ENCODE measurements around the gene UNC5C. TPM values are rescaled to one million over a fixed set of nuclear protein-coding genes. Genes with fewer than 3 reads are reported as not detected.

UNC5C gene
- total RNA-seq, 1 experiment from 2014 or later, result 1.0 TPM

DNA sequence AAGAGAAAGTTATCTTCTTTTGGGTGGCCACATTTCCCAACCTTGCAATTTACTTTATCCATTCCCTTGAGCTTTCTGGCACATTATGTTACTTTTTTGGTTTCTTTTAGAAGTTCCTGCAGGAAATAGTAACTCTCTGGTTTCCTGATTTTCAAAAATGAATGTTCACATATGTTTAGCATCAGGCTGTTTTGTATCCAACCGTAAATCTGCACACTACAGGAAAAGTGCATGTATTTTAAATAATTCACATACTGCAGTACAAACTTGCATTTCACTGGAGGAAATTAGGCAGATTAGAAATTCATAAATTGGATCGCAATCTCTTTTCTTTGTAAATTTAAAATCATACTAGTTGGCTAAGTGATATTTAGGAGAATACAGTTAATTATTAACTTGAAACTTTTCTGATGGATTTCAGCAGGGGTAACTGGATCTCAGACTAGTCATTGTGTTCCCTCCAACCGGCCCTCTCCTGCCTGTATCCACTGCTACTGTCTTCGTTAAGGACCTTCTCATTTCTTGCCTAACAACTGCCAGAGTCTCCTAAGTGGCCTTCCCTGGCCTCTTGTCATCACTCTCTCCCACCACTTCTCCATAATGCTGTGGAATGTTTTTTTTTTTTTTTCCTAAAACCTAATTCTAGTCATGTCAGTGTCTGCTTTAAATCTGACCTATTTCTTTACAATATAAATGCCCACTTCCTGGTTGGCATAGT, 137.2 kb downstream of the UNC5C start (continued):
- no peak for TF ChIP-seq ZNF425 (CRISPR knock-in tag; conservative IDR thresholded peaks at IDR 0.05)
- no peak for TF ChIP-seq JUN (CRISPR knock-in tag; IDR thresholded peaks at IDR 0.05)
- TF ChIP-seq NFE2L1 (CRISPR knock-in tag; IDR thresholded peaks at IDR 0.05), result no peak
- TF ChIP-seq CREB1 (CRISPR knock-in tag; IDR thresholded peaks at IDR 0.05), result no peak
- TF ChIP-seq NR3C1 (CRISPR knock-in tag; conservative IDR thresholded peaks at IDR 0.05; ENCODE audit: low read depth), result no peak
- no peak for TF ChIP-seq SP1 (CRISPR knock-in tag; conservative IDR thresholded peaks at IDR 0.05)

DNA sequence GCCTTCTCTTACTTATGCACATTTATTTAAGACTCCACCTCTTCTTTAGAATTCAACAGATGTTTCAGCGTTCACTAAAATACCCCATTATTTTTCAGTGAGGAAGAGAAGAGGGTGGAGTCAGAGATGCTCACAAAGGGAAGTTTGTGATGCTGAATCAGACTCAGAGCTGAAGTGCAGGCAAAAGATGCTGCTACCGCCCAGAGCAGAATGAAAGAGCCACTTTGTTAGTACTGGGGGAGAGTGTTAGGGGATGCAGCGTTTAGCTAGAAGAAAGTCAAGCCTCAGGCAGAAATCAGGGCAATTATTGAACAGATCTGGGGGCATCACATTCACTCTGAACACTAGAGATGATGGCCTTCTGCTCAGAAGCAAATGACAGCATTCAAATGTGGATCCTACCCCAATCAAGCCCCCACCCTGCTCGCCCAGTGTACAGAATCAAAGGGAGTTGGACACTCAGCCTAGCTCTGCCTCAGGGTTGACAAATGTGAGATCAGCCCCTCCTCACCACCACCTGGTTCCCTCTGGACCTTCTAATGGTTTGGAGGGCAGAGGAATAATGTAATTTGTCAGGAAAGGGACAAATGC, 138.3 kb downstream of the UNC5C start:
- H3K4me1 Mint-ChIP-seq, result peaks cover 8% of the 10 kb centered on the region
- POLR2A ChIA-PET, result no interaction called here
- H3K27ac Mint-ChIP-seq, result no peak overlapping the region
- H3K4me3 Mint-ChIP-seq, result no peak overlapping the region
- H3K36me3 Mint-ChIP-seq, result no peaks in the 10 kb centered on the region
- CTCF ChIA-PET, result interaction anchor here (1.0 kb wide), 1 partner anchor 286 kb away, joined by 3 read pairs; no protein-coding TSS in a partner anchor
- no peaks in the 10 kb centered on the region for H3K9me3 Mint-ChIP-seq
- DNase-seq (ENCODE audit: low spot score) (no peak), ATAC-seq (no peak)
- no peaks in the 10 kb centered on the region; the same call in 1 of the 2 replicates for H3K27me3 Mint-ChIP-seq (ENCODE audit: low read depth)
- TF ChIP-seq ZNF219 (CRISPR knock-in tag; IDR thresholded peaks at IDR 0.05; ENCODE audit: borderline replicate concordance), result no peak
- TF ChIP-seq, protein P1, sequence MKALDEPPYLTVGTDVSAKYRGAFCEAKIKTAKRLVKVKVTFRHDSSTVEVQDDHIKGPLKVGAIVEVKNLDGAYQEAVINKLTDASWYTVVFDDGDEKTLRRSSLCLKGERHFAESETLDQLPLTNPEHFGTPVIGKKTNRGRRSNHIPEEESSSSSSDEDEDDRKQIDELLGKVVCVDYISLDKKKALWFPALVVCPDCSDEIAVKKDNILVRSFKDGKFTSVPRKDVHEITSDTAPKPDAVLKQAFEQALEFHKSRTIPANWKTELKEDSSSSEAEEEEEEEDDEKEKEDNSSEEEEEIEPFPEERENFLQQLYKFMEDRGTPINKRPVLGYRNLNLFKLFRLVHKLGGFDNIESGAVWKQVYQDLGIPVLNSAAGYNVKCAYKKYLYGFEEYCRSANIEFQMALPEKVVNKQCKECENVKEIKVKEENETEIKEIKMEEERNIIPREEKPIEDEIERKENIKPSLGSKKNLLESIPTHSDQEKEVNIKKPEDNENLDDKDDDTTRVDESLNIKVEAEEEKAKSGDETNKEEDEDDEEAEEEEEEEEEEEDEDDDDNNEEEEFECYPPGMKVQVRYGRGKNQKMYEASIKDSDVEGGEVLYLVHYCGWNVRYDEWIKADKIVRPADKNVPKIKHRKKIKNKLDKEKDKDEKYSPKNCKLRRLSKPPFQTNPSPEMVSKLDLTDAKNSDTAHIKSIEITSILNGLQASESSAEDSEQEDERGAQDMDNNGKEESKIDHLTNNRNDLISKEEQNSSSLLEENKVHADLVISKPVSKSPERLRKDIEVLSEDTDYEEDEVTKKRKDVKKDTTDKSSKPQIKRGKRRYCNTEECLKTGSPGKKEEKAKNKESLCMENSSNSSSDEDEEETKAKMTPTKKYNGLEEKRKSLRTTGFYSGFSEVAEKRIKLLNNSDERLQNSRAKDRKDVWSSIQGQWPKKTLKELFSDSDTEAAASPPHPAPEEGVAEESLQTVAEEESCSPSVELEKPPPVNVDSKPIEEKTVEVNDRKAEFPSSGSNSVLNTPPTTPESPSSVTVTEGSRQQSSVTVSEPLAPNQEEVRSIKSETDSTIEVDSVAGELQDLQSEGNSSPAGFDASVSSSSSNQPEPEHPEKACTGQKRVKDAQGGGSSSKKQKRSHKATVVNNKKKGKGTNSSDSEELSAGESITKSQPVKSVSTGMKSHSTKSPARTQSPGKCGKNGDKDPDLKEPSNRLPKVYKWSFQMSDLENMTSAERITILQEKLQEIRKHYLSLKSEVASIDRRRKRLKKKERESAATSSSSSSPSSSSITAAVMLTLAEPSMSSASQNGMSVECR (CRISPR knock-in tag; IDR thresholded peaks at IDR 0.05; ENCODE audit: borderline replicate concordance), result no peak
- TF ChIP-seq HMGXB4 (CRISPR knock-in tag; IDR thresholded peaks at IDR 0.05), result no peak
- TF ChIP-seq, protein P2, sequence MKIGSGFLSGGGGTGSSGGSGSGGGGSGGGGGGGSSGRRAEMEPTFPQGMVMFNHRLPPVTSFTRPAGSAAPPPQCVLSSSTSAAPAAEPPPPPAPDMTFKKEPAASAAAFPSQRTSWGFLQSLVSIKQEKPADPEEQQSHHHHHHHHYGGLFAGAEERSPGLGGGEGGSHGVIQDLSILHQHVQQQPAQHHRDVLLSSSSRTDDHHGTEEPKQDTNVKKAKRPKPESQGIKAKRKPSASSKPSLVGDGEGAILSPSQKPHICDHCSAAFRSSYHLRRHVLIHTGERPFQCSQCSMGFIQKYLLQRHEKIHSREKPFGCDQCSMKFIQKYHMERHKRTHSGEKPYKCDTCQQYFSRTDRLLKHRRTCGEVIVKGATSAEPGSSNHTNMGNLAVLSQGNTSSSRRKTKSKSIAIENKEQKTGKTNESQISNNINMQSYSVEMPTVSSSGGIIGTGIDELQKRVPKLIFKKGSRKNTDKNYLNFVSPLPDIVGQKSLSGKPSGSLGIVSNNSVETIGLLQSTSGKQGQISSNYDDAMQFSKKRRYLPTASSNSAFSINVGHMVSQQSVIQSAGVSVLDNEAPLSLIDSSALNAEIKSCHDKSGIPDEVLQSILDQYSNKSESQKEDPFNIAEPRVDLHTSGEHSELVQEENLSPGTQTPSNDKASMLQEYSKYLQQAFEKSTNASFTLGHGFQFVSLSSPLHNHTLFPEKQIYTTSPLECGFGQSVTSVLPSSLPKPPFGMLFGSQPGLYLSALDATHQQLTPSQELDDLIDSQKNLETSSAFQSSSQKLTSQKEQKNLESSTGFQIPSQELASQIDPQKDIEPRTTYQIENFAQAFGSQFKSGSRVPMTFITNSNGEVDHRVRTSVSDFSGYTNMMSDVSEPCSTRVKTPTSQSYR (CRISPR knock-in tag; IDR thresholded peaks at IDR 0.05), result no peak
- TF ChIP-seq ZNF425 (CRISPR knock-in tag; conservative IDR thresholded peaks at IDR 0.05), result no peak
- no peak for TF ChIP-seq FOXK1 (CRISPR knock-in tag; IDR thresholded peaks at IDR 0.05)
- no peak for TF ChIP-seq EMX1 (CRISPR knock-in tag; IDR thresholded peaks at IDR 0.05)
- TF ChIP-seq, protein P3, sequence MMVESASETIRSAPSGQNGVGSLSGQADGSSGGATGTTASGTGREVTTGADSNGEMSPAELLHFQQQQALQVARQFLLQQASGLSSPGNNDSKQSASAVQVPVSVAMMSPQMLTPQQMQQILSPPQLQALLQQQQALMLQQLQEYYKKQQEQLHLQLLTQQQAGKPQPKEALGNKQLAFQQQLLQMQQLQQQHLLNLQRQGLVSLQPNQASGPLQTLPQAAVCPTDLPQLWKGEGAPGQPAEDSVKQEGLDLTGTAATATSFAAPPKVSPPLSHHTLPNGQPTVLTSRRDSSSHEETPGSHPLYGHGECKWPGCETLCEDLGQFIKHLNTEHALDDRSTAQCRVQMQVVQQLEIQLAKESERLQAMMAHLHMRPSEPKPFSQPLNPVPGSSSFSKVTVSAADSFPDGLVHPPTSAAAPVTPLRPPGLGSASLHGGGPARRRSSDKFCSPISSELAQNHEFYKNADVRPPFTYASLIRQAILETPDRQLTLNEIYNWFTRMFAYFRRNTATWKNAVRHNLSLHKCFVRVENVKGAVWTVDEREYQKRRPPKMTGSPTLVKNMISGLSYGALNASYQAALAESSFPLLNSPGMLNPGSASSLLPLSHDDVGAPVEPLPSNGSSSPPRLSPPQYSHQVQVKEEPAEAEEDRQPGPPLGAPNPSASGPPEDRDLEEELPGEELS (CRISPR knock-in tag; IDR thresholded peaks at IDR 0.05), result no peak
- no peak for TF ChIP-seq ZNF423 (CRISPR knock-in tag; IDR thresholded peaks at IDR 0.05)
- TF ChIP-seq PRRX2 (CRISPR knock-in tag; IDR thresholded peaks at IDR 0.05), result no peak
